Sigmoid colon (tissue), 4 donors: ENCODE results near the gene ZNF566.

Experiments used
- CTCF ChIP-seq, 4 experiments: fragments of 450-650 bp in 3 of 4; fragments of 200-600 bp in 1 of 4; IDR thresholded peaks; one replicate each; pipeline ENCODE4 v1.5.1; 2016 to 2019; ENCODE audit warnings: antibody characterized with exemption in 4 of 4, mild to moderate bottlenecking in 3 of 4, moderate library complexity in 2 of 4
- EP300 ChIP-seq, 4 donors: sonication (generic); formaldehyde crosslinking; IDR thresholded peaks; one replicate each; pipeline ENCODE4 v1.6.1; 2017; ENCODE audit warnings: antibody characterized with exemption in 4 of 4

- no peak for TF ChIP-seq EP300 (IDR thresholded peaks at IDR 0.05)
- TF ChIP-seq CTCF (IDR thresholded peaks at IDR 0.05), result no peak
These were observed 39.7 kb upstream of the ZNF566 start for GRCh38 chr19:36528921-36529518.
